HL-60/S4 (cell line): ENCODE results near the gene SERPINA4.
"Not testable (repeated sequence)": the region's sequence is repeated elsewhere in the genome, so short reads cannot be mapped to it uniquely, and the experiment has no call there.

ENCODE experiments used
- in situ Hi-C: fragments of 300-500 bp; cut with MboI; formaldehyde crosslinking; loops from 2 replicates; pipeline ENCODE4 v1.14.3; 2022; ENCODE audit warnings: low sequenced_read_pairs

The SERPINA4 gene

DNA sequence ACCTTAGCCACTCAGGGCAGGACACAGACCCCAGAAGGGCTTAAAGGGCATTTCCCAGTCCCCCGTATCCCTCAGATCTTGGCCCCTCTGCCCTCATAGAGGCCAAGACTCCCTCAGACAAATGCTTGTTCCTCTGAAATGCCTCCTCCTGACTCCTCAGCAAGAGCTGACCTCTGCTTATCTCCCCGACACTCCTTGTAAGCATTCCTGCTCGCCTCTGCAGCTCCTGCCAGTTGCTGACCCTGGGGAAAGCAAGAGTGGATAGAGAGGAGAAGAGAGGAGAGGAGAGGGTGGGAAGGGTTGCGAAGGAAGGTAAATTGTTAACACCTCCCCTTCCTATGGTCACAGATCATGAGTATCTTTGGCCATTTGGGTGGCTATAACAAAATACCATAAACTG, 27.1 kb downstream of the SERPINA4 start:
- in situ Hi-C loops, result no loop called here

- in situ Hi-C loops, result no loop called here
These were observed 29.8 kb downstream of the SERPINA4 start for GRCh38 chr14:94591073-94591472.

GRCh38 chr14:94591871-94592270, 30.6 kb downstream of the SERPINA4 start:
- in situ Hi-C loops, result no loop called here

DNA sequence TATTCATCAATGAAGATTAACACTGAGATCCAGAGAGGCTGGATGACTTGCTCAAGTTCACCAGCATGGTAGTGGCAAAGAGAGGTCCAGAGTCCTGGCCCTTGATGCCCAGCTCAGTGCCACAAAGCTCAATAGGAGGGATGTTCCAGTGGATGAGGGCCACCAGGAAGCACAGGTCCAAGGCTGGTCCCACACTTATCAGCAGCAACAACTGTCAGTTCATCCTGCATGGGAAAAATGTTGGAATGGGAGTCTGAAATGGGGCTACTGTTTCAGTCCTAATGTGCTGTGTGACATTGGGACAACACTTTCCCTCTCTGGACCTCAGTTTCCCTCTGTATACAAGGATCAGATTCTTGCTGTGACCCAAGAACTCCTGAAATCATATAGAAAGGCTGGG, 31.2 kb downstream of the SERPINA4 start:
- in situ Hi-C loops, result no loop called here

DNA sequence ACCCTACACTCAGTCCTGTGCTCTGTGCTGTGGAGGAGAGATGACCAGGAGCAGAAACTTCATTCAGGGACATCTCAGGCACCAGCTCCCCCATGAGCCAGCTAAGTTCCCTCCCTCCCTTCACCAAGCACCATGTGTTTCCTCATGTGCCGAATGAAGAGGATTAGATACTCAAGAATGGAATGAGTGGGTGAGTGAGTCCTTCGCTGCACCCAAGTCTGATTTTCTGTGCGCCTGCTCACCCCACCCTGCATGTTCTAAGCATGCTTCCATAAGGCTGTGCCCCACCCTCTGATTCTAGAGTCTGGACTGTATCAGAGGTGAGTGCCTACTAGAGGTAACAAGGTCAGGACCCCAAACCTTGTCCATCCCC, 32.1 kb downstream of the SERPINA4 start:
- in situ Hi-C loops, result no loop called here

GRCh38 chr14:94593749-94594431, 32.6 kb downstream of the SERPINA4 start:
- in situ Hi-C loops, result no loop called here

DNA sequence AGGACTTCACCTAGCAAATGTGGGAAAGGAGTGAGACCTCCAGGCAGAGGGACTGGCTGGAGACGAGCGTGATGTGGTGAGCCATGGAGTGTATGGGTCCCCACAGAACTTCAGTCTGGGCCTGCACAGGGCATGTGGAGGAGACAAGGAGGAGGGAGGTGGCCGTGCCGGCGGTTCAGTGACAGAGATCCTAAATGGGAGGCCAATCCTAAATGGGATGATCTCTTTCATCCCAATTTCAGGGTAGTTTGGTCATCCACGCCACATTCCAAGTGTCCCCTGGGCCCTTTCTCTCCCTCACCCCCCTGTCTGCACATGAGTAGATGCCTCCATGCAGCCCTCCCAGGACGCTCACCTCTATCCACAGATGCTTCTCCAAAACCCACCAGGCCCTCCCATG, 33.2 kb downstream of the SERPINA4 start:
- in situ Hi-C loops, result no loop called here

GRCh38 chr14:94595912-94596311, 34.7 kb downstream of the SERPINA4 start:
- in situ Hi-C loops, result no loop called here

DNA sequence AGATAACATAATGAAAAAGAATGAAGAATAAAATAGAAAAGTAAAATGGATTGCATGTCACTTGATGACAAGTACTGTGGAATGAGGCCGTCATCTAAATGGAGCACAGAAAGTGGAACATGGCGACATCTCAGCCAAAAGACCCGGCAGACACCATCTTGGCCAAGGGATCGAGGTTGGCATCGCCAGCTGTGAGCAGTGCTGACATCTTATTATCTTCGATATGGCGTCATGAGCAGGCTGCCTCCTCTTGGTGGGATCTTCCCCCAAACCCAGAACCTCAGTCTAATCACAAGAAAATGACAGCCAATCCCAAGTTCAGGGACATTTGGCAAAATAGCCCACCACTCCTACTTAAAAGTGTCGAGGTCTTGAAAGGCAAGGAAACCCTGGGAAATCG, 35.1 kb downstream of the SERPINA4 start:
- in situ Hi-C loops, result no loop called here

DNA sequence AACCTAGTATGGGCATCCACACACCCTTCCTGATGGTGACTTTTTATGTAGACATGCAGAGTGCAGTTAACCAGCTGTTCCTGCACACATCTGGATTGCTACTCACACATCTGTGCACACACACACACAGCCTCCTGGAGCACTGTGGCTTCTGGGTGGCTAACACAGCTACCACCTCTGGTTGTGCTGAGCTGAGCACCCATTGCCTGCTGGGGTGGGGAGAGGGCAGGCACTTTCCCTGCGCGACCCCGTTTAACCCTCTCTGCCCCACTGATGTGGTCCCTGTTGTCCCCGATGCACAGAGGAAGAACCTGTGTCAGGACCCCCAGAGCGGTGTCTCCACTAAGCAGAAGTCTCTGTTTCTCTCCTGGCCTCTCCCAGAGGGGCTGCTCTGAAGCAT, 36.5 kb downstream of the SERPINA4 start:
- in situ Hi-C loops, result no loop called here

GRCh38 chr14:94598506-94598815, 37.2 kb downstream of the SERPINA4 start:
- in situ Hi-C loops, result no loop called here

GRCh38 chr14:94598816-94599655, 37.8 kb downstream of the SERPINA4 start:
- in situ Hi-C loops, result no loop called here

DNA sequence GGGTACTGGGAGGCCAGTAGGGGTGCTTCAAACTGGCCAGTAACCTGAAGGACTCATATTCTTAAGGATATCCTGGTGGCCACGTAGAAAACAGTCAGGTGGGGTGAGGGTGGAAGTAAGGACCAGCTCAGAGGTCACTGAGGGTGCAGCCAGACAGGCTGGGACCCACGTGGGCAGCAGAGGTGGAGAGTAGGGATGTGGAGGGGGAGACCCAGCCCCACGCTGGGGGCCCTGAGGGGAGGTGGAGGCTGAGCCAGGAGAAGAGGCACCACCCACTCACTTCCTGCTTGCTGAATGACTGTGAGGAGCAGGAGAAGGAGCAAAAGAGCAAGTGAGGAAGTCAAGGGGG, 38.4 kb downstream of the SERPINA4 start:
- in situ Hi-C loops, result no loop called here

- in situ Hi-C loops, result no loop called here
These were observed 38.9 kb downstream of the SERPINA4 start for GRCh38 chr14:94600148-94600545.

DNA sequence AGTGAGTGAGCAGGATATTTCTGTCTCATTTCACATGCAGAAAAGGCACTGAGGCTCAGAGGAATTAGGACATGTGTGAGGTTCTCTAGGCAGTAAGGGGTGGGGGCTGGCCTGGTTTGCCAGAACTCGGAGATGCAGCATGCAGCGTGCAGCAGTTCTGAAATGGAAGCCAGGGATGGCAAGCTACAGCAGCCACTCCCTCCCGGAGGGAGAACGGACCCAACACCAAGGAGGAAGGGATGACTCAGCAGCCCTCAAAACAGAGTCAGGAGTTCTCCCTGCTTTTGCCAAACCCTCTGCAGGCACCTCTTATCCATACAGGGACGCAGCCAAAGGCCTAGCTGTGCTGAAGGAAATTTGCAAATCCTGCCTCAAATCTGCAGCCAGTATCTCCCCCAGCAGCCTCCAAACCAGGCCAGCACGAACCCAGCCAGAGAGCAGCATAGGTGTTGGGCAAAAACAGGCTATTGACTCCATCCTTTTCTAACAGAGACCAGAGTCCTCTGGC, 40.7 kb downstream of the SERPINA4 start:
- in situ Hi-C loops, result no loop called here

GRCh38 chr14:94602722-94603121, 41.5 kb downstream of the SERPINA4 start:
- in situ Hi-C loops, result no loop called here

DNA sequence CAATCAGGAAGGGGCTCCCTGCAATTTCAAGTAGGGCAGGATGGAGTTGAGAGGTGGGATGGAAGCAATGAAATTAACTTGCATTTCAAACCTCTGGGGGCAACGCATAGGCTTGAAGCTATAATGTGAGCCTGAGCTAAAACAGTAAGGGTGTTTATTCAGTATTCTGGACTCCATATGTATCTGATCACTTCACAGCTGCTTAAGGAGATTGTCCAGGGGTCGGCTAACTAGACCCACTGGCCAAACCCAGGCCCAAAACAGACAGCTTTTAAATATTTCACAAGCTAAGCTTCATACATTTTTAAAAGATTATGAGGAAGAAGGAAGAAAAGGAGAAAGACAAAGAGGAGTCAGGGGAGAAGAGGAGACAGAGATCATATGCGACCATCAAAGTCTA, 44.1 kb downstream of the SERPINA4 start:
- in situ Hi-C loops, result no loop called here

DNA sequence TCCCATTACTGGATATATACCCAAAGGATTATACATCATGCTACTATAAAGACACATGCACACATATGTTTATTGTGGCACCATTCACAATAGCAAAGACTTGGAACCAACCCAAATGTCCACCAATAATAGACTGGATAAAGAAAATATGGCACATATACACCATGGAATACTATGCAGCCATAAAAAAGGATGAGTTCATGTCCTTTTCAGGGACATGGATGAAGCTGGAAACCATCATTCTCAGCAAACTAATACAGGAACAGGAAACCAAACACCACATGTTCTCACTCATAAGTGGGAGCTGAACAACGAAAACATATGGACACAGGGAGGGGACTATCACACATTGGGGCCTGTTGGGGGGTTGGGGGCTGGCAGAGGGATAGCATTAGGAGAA, 47.7 kb downstream of the SERPINA4 start:
- in situ Hi-C loops, result not testable (repeated sequence)

DNA sequence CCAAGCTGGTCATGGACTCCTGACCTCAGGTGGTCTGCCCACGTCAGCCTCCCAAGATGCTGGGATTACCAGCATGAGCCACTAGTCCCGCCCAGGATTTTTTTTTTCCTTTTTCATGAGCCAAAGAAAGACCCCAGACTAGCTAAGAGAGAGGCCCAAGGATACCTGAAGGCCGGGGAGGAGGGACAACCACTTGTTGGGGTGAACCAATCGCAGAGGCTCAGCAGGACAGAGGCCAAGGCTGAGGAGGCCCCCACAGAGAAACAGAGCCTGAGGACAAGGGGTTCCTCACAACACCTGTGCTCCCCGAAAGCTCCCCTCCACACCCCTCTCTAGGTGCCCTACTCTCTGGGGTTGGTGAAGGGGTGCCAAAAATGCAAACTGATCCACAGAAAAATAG, 49.9 kb downstream of the SERPINA4 start:
- in situ Hi-C loops, result no loop called here

DNA sequence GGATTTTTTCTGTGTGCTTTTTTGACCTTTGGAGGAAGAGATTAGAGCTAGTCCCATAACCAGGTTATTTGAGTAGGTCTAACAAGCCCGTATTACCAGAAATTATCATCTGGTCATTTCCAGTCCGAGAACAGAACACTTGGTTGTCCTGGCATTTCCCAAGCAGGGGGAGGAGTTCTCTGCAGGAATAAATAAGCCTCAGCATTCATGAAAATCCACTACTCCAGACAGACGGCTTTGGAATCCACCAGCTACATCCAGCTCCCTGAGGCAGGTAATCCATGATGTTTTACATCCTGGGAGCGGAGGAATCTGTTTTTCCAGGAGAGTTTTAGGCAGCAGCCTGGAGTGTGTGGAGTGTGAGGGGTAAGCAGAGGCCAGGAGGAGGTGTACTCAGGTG, 50.9 kb downstream of the SERPINA4 start, which contains the start of gene SERPINA3:
SERPINA3 (plus strand) TSS at position 218 of the 400 bp plus-strand sequence. CDS start 2,051 bp downstream, outside the sequence.
- in situ Hi-C loops, result no loop called here

- in situ Hi-C loops, result no loop called here
These were observed 51.6 kb downstream of the SERPINA4 start for GRCh38 chr14:94612580-94613554.
